Ishikawa (cell line): Measurements from ENCODE around the gene TRPC6.

ENCODE experiments used
- EP300 ChIP-seq: IDR thresholded peaks from 2 replicates; pipeline ENCODE4 v1.6.1; 2012; ENCODE audit warnings: borderline replicate concordance
- RAD21 ChIP-seq: IDR thresholded peaks from 2 replicates; pipeline ENCODE4 v1.6.1; 2012; ENCODE audit warnings: low read depth
- TAF1 ChIP-seq: IDR thresholded peaks from 2 replicates; pipeline ENCODE4 v1.6.1; 2012; ENCODE audit warnings: low read depth, mild to moderate bottlenecking
- TCF12 ChIP-seq: IDR thresholded peaks from 2 replicates; pipeline ENCODE4 v1.6.1; 2012; ENCODE audit warnings: low read depth
- YY1 ChIP-seq: IDR thresholded peaks from 2 replicates; pipeline ENCODE4 v1.6.1; 2012; ENCODE audit warnings: low read depth
- TF ChIP-seq, protein P1 (sequence below): IDR thresholded peaks from 2 replicates; pipeline ENCODE4 v1.6.1; 2012

DNA sequence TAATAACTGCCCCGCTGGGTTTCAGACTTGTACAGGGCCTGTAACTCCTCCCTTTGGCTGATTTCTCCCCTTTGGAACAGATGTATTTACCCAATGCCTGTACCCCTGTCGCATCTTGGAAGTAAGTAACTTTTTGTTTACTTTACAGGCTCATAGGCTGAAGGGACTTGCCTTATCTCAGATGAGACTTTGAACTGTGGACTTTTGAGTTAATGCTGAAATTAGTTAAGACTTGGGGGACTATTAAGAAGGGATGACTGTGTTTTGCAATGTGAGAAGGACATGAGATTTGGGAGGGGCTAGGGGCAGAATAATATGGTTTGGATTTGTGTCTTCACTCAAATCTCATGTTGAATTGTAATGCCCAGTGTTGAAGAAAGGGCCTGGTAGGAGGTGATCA is 62.0 kb downstream of the TRPC6 start:
- TF ChIP-seq TAF1 (no peak), TCF12 (no peak), YY1 (no peak), RAD21 (no peak), EP300 (no peak)
- TF ChIP-seq, protein P1, sequence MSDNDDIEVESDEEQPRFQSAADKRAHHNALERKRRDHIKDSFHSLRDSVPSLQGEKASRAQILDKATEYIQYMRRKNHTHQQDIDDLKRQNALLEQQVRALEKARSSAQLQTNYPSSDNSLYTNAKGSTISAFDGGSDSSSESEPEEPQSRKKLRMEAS = no peak
